ENCODE measurements around the gene LCE2A.

DNA sequence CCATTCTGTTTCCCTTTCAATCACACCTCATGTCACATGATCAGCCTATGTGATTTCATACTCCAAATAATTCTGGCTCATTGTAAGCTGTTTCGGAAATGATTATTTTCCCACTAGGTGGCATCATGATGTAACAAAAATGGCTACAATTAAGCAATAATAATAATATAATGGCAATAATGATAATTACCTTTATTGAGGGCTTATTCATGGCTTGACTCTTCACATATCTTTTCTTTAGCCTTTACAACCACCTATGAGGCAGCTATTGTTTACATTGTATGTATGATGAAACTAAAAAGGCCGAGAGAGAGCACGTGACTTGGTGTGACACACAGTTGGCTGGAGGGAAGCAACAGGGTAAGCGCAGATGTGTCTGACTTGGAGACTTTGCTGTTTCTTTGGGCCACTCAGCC lies 47.2 kb downstream of the LCE2A start:
- TF ChIP-seq, protein P1, sequence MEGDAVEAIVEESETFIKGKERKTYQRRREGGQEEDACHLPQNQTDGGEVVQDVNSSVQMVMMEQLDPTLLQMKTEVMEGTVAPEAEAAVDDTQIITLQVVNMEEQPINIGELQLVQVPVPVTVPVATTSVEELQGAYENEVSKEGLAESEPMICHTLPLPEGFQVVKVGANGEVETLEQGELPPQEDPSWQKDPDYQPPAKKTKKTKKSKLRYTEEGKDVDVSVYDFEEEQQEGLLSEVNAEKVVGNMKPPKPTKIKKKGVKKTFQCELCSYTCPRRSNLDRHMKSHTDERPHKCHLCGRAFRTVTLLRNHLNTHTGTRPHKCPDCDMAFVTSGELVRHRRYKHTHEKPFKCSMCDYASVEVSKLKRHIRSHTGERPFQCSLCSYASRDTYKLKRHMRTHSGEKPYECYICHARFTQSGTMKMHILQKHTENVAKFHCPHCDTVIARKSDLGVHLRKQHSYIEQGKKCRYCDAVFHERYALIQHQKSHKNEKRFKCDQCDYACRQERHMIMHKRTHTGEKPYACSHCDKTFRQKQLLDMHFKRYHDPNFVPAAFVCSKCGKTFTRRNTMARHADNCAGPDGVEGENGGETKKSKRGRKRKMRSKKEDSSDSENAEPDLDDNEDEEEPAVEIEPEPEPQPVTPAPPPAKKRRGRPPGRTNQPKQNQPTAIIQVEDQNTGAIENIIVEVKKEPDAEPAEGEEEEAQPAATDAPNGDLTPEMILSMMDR (IDR thresholded peaks at IDR 0.05), result peak in 1 of 4 experiments; percentile 11
- no peak for TF ChIP-seq POLR2A (IDR thresholded peaks at IDR 0.05)

Data from gastroesophageal sphincter (tissue), 3 donors.